ENCODE data around the gene LMTK3.

- TF ChIP-seq POLR2AphosphoS5 (IDR thresholded peaks at IDR 0.05; ENCODE audit: low read depth), result no peak
- no peak for TF ChIP-seq EZH2phosphoT487 (IDR thresholded peaks at IDR 0.05; ENCODE audit: unreplicated experiment)
- no peak for TF ChIP-seq CTCF (conservative IDR thresholded peaks at IDR 0.05; ENCODE audit: low read depth in 2 of 2)
- TF ChIP-seq JUNB (IDR thresholded peaks at IDR 0.05; ENCODE audit: unreplicated experiment), result no peak
- TF ChIP-seq REST (IDR thresholded peaks at IDR 0.05; ENCODE audit: unreplicated experiment), result no peak
- TF ChIP-seq EZH2 (IDR thresholded peaks at IDR 0.05; ENCODE audit: low read depth, unreplicated experiment), result no peak
- TF ChIP-seq STAT1 (IDR thresholded peaks at IDR 0.05; ENCODE audit: unreplicated experiment), result no peak
- no peak for TF ChIP-seq ZNF331 (CRISPR knock-in tag; IDR thresholded peaks at IDR 0.05; ENCODE audit: low read depth)
These were observed 70.1 kb downstream of the LMTK3 start for GRCh38 chr19:48441360-48442050.

All from GM23338 (cell line).